Measurements from ENCODE around the gene TMEM150A. TPM values are rescaled to one million over a fixed set of nuclear protein-coding genes. Genes with fewer than 3 reads are reported as not detected.
A peak's percentile ranks its signal among the peaks of the same experiment; 100 is the strongest.

Gene TMEM150A
- total and polyA plus RNA-seq, 2 of the 13 experiments (the other 11 are each of a cell fraction or from before 2014, with no cell fraction given): 30.1 to 70.4 TPM

GRCh38 chr2:85601771-85602475, 575 bp downstream of the TMEM150A start (continued):
- TF ChIP-seq BORCS8-MEF2B (CRISPR knock-in tag; IDR thresholded peaks at IDR 0.05) (0 out of 2 replicates have a peak, but pooled peaks have one; percentile 24), FOXP1 (IDR thresholded peaks at IDR 0.05) (no peak), FOXP1 (CRISPR knock-in tag; IDR thresholded peaks at IDR 0.05) (no peak), ZNF280B (CRISPR knock-in tag; IDR thresholded peaks at IDR 0.05; ENCODE audit: borderline replicate concordance) (no peak), ZNF773 (CRISPR knock-in tag; IDR thresholded peaks at IDR 0.05; ENCODE audit: borderline replicate concordance) (0 out of 2 replicates have a peak, but pooled peaks have one; percentile 80), ZNF260 (CRISPR knock-in tag; IDR thresholded peaks at IDR 0.05; ENCODE audit: borderline replicate concordance, low read depth) (no peak), CHD4 (IDR thresholded peaks at IDR 0.05; ENCODE audit: borderline replicate concordance, low read length) (no peak), ZNF441 (CRISPR knock-in tag; IDR thresholded peaks at IDR 0.05; ENCODE audit: borderline replicate concordance) (peak; percentile 45; the same call in 1 of the 2 replicates), ZSCAN21 (CRISPR knock-in tag; IDR thresholded peaks at IDR 0.05; ENCODE audit: borderline replicate concordance) (peak; percentile 74; the same call in 1 of the 2 replicates), TAF15 (IDR thresholded peaks at IDR 0.05; ENCODE audit: low read depth, low read length, poor library complexity, severe bottlenecking) (peak; percentile 39), GATAD1 (CRISPR knock-in tag; IDR thresholded peaks at IDR 0.05) (no peak; the same call in 1 of the 2 replicates), ZNF460 (CRISPR knock-in tag; IDR thresholded peaks at IDR 0.05; ENCODE audit: borderline replicate concordance) (no peak), ZNF230 (CRISPR knock-in tag; IDR thresholded peaks at IDR 0.05) (0 out of 2 replicates have a peak, but pooled peaks have one; percentile 15), FOXJ3 (CRISPR knock-in tag; IDR thresholded peaks at IDR 0.05; ENCODE audit: borderline replicate concordance) (no peak), NFIC (IDR thresholded peaks at IDR 0.05; ENCODE audit: low read length) (no peak), LBX2 (CRISPR knock-in tag; IDR thresholded peaks at IDR 0.05; ENCODE audit: borderline replicate concordance) (no peak), TAF1 (CRISPR knock-in tag; IDR thresholded peaks at IDR 0.05) (peak; percentile 5; the same call in 1 of the 2 replicates), KDM2A (CRISPR knock-in tag; IDR thresholded peaks at IDR 0.05; ENCODE audit: borderline replicate concordance, low read depth) (peak; percentile 64; the same call in 1 of the 2 replicates), PATZ1 (CRISPR knock-in tag; IDR thresholded peaks at IDR 0.05) (peak; percentile 83), ASH2L (IDR thresholded peaks at IDR 0.05; ENCODE audit: insufficient read length, low read depth, low read length) (no peak), MYNN (CRISPR knock-in tag; IDR thresholded peaks at IDR 0.05; ENCODE audit: low read depth) (0 out of 2 replicates have a peak, but pooled peaks have one; percentile 17), USF2 (IDR thresholded peaks at IDR 0.05; ENCODE audit: low read depth, low read length) (no peak), USF2 (CRISPR knock-in tag; IDR thresholded peaks at IDR 0.05; ENCODE audit: borderline replicate concordance) (no peak)
